Measurements from ENCODE around the gene B9D1. TPM values are rescaled to one million over a fixed set of nuclear protein-coding genes. Genes with fewer than 3 reads are reported as not detected.

B9D1 gene
- total RNA-seq, 4 donors from 2014 or later: 6.5 to 16.4 (median 14.5) TPM

DNA sequence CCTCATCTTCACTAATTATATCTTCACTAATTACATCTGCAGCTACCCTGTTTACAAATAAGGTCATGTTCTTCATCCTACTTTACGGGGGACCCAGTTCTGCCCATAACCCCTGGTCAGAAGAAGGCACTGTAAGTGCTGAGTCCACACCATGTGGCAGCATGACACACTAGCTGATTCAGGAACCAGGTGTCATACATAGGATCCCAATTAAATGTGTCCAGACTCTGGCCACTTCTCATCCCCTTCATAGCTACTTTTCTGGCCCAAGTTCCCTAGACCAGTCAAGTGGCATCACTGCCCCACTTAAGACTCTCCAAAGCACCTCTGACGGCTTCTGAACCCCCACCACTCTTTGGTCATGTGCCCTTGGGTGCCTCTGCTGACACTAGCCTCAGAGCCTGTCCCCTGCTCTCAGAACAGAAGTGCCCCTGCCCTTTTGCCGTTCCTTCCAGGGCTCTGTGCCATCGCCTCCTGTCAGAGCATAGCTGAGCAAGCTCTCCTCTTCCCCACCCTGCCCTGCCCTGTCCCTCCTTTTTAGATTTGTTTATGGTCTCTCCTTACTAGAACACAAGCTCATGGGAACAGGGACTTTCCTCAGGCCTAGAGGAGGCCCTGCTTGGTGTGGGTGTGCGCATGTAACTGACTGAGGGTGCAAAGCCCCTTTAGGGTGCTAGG is 61.1 kb downstream of the B9D1 start:
- no peak for ATAC-seq
- Histone ChIP-seq H3K4me1 (peaks cover 52 to 62% of the 10 kb centered on the region in 2 donors), H3K4me3 (no peak overlapping the region), H3K27me3 (no peaks in the 10 kb centered on the region), H3K36me3 (no peaks in the 10 kb centered on the region), H3K27ac (peak overlapping the region; percentile 63 to 70 (median 70)), H3K9me3 (no peaks in the 10 kb centered on the region)
- TF ChIP-seq POLR2A (IDR thresholded peaks at IDR 0.05): no peak
- TF ChIP-seq, protein P1, sequence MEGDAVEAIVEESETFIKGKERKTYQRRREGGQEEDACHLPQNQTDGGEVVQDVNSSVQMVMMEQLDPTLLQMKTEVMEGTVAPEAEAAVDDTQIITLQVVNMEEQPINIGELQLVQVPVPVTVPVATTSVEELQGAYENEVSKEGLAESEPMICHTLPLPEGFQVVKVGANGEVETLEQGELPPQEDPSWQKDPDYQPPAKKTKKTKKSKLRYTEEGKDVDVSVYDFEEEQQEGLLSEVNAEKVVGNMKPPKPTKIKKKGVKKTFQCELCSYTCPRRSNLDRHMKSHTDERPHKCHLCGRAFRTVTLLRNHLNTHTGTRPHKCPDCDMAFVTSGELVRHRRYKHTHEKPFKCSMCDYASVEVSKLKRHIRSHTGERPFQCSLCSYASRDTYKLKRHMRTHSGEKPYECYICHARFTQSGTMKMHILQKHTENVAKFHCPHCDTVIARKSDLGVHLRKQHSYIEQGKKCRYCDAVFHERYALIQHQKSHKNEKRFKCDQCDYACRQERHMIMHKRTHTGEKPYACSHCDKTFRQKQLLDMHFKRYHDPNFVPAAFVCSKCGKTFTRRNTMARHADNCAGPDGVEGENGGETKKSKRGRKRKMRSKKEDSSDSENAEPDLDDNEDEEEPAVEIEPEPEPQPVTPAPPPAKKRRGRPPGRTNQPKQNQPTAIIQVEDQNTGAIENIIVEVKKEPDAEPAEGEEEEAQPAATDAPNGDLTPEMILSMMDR (IDR thresholded peaks at IDR 0.05 in 4 of 5, conservative IDR thresholded peaks at IDR 0.05 in 1 of 5): no peak
- intact Hi-C loops (cut with DNase I; ENCODE audit: low total_unique reads) (no loop called here), in situ Hi-C loops (cut with MboI; ENCODE audit: low sequenced_read_pairs in 4 of 4) (no loop called here)
- no peak for DNase-seq

DNA sequence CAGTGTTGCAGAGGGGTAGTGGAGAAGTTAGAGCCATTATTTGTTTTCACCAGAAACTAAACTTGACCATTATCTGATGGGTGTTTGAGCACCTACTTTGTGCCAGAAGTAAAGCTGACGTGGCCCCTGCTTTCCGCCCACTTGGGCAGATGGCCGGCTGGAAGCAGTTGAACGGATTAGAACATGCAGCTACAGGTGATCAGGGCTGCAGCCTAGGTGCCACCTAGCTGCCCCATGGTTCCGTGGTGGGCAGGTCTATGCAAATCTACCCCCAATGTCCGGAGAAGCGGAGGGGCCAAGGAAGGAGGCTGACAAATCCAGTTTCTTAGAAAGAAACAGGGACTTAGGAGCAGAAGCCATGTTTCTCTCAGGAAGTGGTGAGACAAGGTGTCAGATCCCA is 62.7 kb downstream of the B9D1 start:
- Histone ChIP-seq H3K9me3 (no peaks in the 10 kb centered on the region), H3K4me3 (no peak overlapping the region), H3K27me3 (no peaks in the 10 kb centered on the region), H3K36me3 (no peaks in the 10 kb centered on the region), H3K4me1 (peaks cover 51 to 54% of the 10 kb centered on the region in 2 donors), H3K27ac (peak overlapping the region in 3 of 4 donors; percentile 56 to 60 (median 59))
- ATAC-seq (no peak), DNase-seq (no peak)
- intact Hi-C loops (cut with DNase I; ENCODE audit: low total_unique reads) (no loop called here), in situ Hi-C loops (cut with MboI; ENCODE audit: low sequenced_read_pairs in 4 of 4) (no loop called here)
- TF ChIP-seq POLR2A (IDR thresholded peaks at IDR 0.05): no peak
- TF ChIP-seq, protein P1 (IDR thresholded peaks at IDR 0.05 in 4 of 5, conservative IDR thresholded peaks at IDR 0.05 in 1 of 5): no peak

GRCh38 chr17:19299214-19299747 is 63.2 kb downstream of the B9D1 start:
- Histone ChIP-seq H3K27ac (peak overlapping the region; percentile 54 to 60 (median 58)), H3K27me3 (no peaks in the 10 kb centered on the region), H3K4me1 (peaks cover 47 to 48% of the 10 kb centered on the region in 2 donors), H3K4me3 (no peak overlapping the region), H3K36me3 (no peaks in the 10 kb centered on the region), H3K9me3 (no peaks in the 10 kb centered on the region)
- DNase-seq: no peak
- in situ Hi-C loops (cut with MboI; ENCODE audit: low sequenced_read_pairs in 4 of 4): no loop called here
- intact Hi-C loops (cut with DNase I; ENCODE audit: low total_unique reads): no loop called here
- TF ChIP-seq, protein P1 (IDR thresholded peaks at IDR 0.05 in 4 of 5, conservative IDR thresholded peaks at IDR 0.05 in 1 of 5): no peak
- TF ChIP-seq POLR2A (IDR thresholded peaks at IDR 0.05): no peak
- no peak for ATAC-seq

DNA sequence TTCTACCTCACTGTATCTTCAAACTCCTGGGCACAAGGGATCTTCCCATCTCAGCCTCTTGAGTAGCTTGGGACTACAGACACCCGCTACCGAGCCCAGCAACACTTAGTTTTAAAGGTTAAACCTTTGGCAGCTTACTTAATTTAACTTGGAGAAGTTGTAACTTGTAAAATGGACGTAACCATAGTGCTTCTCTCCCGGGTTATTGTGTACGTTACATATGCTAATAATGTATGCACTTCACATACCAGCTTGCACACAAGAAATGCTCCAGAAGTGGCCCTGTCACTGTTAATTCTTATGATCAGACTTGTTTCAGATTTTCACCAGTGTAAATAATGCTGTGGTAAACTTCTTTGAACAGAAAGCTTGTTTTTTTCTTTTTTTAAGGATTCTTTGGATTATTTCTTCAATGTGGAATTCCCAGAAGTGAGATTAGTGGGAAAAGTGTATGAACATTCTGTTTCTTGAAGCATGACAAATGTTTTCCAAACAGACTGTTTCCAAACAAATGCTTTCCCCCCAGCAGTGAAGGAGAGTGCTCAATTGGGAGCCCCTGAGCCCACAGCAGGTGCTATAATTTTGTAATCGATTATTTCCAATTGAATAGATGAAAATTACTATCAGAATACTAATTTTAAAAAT is 63.8 kb downstream of the B9D1 start:
- Histone ChIP-seq H3K27me3 (no peaks in the 10 kb centered on the region), H3K4me3 (no peak overlapping the region), H3K27ac (peak overlapping the region; percentile 54 to 60 (median 58)), H3K9me3 (no peaks in the 10 kb centered on the region), H3K4me1 (peaks cover 42 to 45% of the 10 kb centered on the region in 2 donors), H3K36me3 (no peaks in the 10 kb centered on the region)
- DNase-seq (no peak), ATAC-seq (peak in 1 of 2 donors; percentile 37)
- intact Hi-C loops (cut with DNase I; ENCODE audit: low total_unique reads) (no loop called here), in situ Hi-C loops (cut with MboI; ENCODE audit: low sequenced_read_pairs in 4 of 4) (no loop called here)
- no peak for TF ChIP-seq POLR2A (IDR thresholded peaks at IDR 0.05)
- TF ChIP-seq, protein P1 (IDR thresholded peaks at IDR 0.05 in 4 of 5, conservative IDR thresholded peaks at IDR 0.05 in 1 of 5): no peak
